ENCODE data around the gene SLC12A3.

SLC12A3 gene

GRCh38 chr16:56946767-56947603, 82.0 kb downstream of the SLC12A3 start:
- H3K9me3 ChIP-seq (ENCODE audit: insufficient read depth, low read length, severe bottlenecking): no peaks in the 10 kb centered on the region
- no peak overlapping the region for H3K4me2 ChIP-seq (ENCODE audit: insufficient read depth, low read length)
- H3K36me3 ChIP-seq (ENCODE audit: insufficient read depth, low read length): peaks cover 35% of the 10 kb centered on the region
- H4K20me1 ChIP-seq (ENCODE audit: insufficient read depth, low read length): peaks cover 2% of the 10 kb centered on the region; the same call in 1 of the 2 replicates
- no peak overlapping the region for H3K27ac ChIP-seq (ENCODE audit: low read length)
- no peaks in the 10 kb centered on the region for H3K27me3 ChIP-seq (ENCODE audit: insufficient read depth, low read length, poor library complexity)
- H3K9ac ChIP-seq (ENCODE audit: low read depth, low read length): no peak overlapping the region
- no peak overlapping the region for H2AFZ ChIP-seq (ENCODE audit: low read depth, low read length)
- DNase-seq (no peak), ATAC-seq (ENCODE audit: insufficient read depth, low read depth) (no peak; the same call in 2 of the 3 replicates)
- H3K4me1 ChIP-seq (ENCODE audit: insufficient read depth, low read length): no peaks in the 10 kb centered on the region
- H3K79me2 ChIP-seq (ENCODE audit: insufficient read depth, low read length): no peaks in the 10 kb centered on the region
- TF ChIP-seq EZH2 (IDR thresholded peaks at IDR 0.05; ENCODE audit: borderline replicate concordance, low read depth, low read length, severe bottlenecking) (no peak), CTCF (IDR thresholded peaks at IDR 0.05; ENCODE audit: borderline replicate concordance, extremely low read depth, low read length, poor library complexity, severe bottlenecking) (no peak)
- H3K4me3 ChIP-seq (ENCODE audit: low read depth in 1 of 2, low read length in 2 of 2): no peak overlapping the region

GRCh38 chr16:56947604-56947995, 82.6 kb downstream of the SLC12A3 start:
- H3K27me3 ChIP-seq (ENCODE audit: insufficient read depth, low read length, poor library complexity): no peaks in the 10 kb centered on the region
- H3K4me1 ChIP-seq (ENCODE audit: insufficient read depth, low read length): no peaks in the 10 kb centered on the region
- no peak for ATAC-seq (ENCODE audit: insufficient read depth, low read depth)
- no peak overlapping the region for H3K4me3 ChIP-seq (ENCODE audit: low read depth in 1 of 2, low read length in 2 of 2)
- no peak for TF ChIP-seq EZH2 (IDR thresholded peaks at IDR 0.05; ENCODE audit: borderline replicate concordance, low read depth, low read length, severe bottlenecking)
- TF ChIP-seq CTCF (IDR thresholded peaks at IDR 0.05; ENCODE audit: borderline replicate concordance, extremely low read depth, low read length, poor library complexity, severe bottlenecking): no peak
- no peak overlapping the region for H3K27ac ChIP-seq (ENCODE audit: low read length)
- H4K20me1 ChIP-seq (ENCODE audit: insufficient read depth, low read length): no peaks in the 10 kb centered on the region
- H2AFZ ChIP-seq (ENCODE audit: low read depth, low read length): no peak overlapping the region
- H3K9ac ChIP-seq (ENCODE audit: low read depth, low read length): no peak overlapping the region
- H3K36me3 ChIP-seq (ENCODE audit: insufficient read depth, low read length): peaks cover 29% of the 10 kb centered on the region
- no peaks in the 10 kb centered on the region for H3K79me2 ChIP-seq (ENCODE audit: insufficient read depth, low read length)
- H3K4me2 ChIP-seq (ENCODE audit: insufficient read depth, low read length): no peak overlapping the region
- no peaks in the 10 kb centered on the region for H3K9me3 ChIP-seq (ENCODE audit: insufficient read depth, low read length, severe bottlenecking)
- DNase-seq: no peak

GRCh38 chr16:56948234-56948633, 83.2 kb downstream of the SLC12A3 start:
- no peaks in the 10 kb centered on the region for H3K79me2 ChIP-seq (ENCODE audit: insufficient read depth, low read length)
- no peak overlapping the region for H2AFZ ChIP-seq (ENCODE audit: low read depth, low read length)
- H3K4me2 ChIP-seq (ENCODE audit: insufficient read depth, low read length): no peak overlapping the region
- no peak for TF ChIP-seq CTCF (IDR thresholded peaks at IDR 0.05; ENCODE audit: borderline replicate concordance, extremely low read depth, low read length, poor library complexity, severe bottlenecking)
- H3K9me3 ChIP-seq (ENCODE audit: insufficient read depth, low read length, severe bottlenecking): no peaks in the 10 kb centered on the region
- H3K27me3 ChIP-seq (ENCODE audit: insufficient read depth, low read length, poor library complexity): no peaks in the 10 kb centered on the region
- H4K20me1 ChIP-seq (ENCODE audit: insufficient read depth, low read length): no peaks in the 10 kb centered on the region
- DNase-seq (no peak), ATAC-seq (ENCODE audit: insufficient read depth, low read depth) (no peak)
- peaks cover 23% of the 10 kb centered on the region for H3K36me3 ChIP-seq (ENCODE audit: insufficient read depth, low read length)
- H3K4me1 ChIP-seq (ENCODE audit: insufficient read depth, low read length): no peaks in the 10 kb centered on the region
- H3K9ac ChIP-seq (ENCODE audit: low read depth, low read length): no peak overlapping the region
- H3K27ac ChIP-seq (ENCODE audit: low read length): no peak overlapping the region
- no peak overlapping the region for H3K4me3 ChIP-seq (ENCODE audit: low read depth in 1 of 2, low read length in 2 of 2)
